ENCODE measurements around the gene FSTL5. TPM values are rescaled to one million over a fixed set of nuclear protein-coding genes. Genes with fewer than 3 reads are reported as not detected.

FSTL5 gene
- total and polyA plus RNA-seq, 2 donors (not counting 3 experiments of a cell fraction or from before 2014, with no cell fraction given): 1.3 to 1.9 TPM

DNA sequence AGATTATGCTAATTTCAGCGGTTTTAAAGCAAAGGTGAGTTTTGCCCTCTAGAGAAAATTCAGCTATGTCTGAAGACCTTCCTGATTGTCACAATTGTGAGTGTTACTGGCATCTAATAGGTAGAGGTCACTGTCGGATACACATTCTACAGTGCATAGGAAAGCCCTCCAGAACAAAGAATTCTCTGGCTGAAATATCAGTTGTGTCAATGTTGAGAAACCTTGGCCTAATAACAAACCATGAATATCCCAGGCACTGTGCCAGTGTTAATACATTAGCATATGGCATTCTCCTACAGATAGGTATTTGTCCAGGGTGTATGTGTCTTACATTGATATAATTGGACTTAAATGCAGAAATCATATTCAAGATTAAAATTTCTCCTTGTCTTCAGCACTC, 294.3 kb downstream of the FSTL5 start:
- TF ChIP-seq GATA2 (IDR thresholded peaks at IDR 0.05; ENCODE audit: insufficient read depth, insufficient read length, low read depth, low read length) (no peak), POLR2AphosphoS5 (IDR thresholded peaks at IDR 0.05; ENCODE audit: insufficient read depth, low read depth, low read length) (no peak), JUN (IDR thresholded peaks at IDR 0.05; ENCODE audit: borderline replicate concordance, insufficient read depth, insufficient read length, low read depth) (no peak), POLR2A (IDR thresholded peaks at IDR 0.05; ENCODE audit: low read depth, low read length) (no peak), EZH2 (IDR thresholded peaks at IDR 0.05; ENCODE audit: borderline replicate concordance, low read depth, low read length, severe bottlenecking) (no peak), FOS (IDR thresholded peaks at IDR 0.05; ENCODE audit: borderline replicate concordance, insufficient read depth, low read length) (no peak), MYC (IDR thresholded peaks at IDR 0.05; ENCODE audit: low read depth, low read length) (no peak)
- TF ChIP-seq, protein P1, sequence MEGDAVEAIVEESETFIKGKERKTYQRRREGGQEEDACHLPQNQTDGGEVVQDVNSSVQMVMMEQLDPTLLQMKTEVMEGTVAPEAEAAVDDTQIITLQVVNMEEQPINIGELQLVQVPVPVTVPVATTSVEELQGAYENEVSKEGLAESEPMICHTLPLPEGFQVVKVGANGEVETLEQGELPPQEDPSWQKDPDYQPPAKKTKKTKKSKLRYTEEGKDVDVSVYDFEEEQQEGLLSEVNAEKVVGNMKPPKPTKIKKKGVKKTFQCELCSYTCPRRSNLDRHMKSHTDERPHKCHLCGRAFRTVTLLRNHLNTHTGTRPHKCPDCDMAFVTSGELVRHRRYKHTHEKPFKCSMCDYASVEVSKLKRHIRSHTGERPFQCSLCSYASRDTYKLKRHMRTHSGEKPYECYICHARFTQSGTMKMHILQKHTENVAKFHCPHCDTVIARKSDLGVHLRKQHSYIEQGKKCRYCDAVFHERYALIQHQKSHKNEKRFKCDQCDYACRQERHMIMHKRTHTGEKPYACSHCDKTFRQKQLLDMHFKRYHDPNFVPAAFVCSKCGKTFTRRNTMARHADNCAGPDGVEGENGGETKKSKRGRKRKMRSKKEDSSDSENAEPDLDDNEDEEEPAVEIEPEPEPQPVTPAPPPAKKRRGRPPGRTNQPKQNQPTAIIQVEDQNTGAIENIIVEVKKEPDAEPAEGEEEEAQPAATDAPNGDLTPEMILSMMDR (IDR thresholded peaks at IDR 0.05; ENCODE audit: extremely low read depth in 1 of 2, insufficient read depth in 1 of 2, low read depth in 1 of 2, low read length in 2 of 2): no peak
- TF ChIP-seq, protein P2, sequence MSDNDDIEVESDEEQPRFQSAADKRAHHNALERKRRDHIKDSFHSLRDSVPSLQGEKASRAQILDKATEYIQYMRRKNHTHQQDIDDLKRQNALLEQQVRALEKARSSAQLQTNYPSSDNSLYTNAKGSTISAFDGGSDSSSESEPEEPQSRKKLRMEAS (IDR thresholded peaks at IDR 0.05; ENCODE audit: insufficient read depth, insufficient read length): no peak
- ChIA-PET POLR2A (no interaction called here), CTCF (no interaction called here)
- dilution Hi-C loops (cut with MboI; ENCODE audit: extremely low pct_ligation_motif_present, low sequenced_read_pairs): no loop called here
- no peaks in the 10 kb centered on the region for H3K9me3 ChIP-seq (replicated peaks; ENCODE audit: control insufficient read depth, insufficient read depth, low read length)
- no peaks in the 10 kb centered on the region for H3K36me3 ChIP-seq (ENCODE audit: control insufficient read depth in 2 of 2, extremely low read depth in 1 of 2, insufficient read depth in 2 of 2, low read length in 2 of 2)
- no peaks in the 10 kb centered on the region for H3K9me1 ChIP-seq (replicated peaks; ENCODE audit: control insufficient read depth, extremely low read depth, insufficient read depth, low read length)
- no peak overlapping the region for H2AFZ ChIP-seq (ENCODE audit: low read depth, low read length)
- BruUV-seq (replicated peaks): no TSS peak
- H3K4me3 ChIP-seq (replicated peaks in 1 of 3; ENCODE audit: insufficient read depth in 1 of 3, low read depth in 1 of 3, low read length in 3 of 3): no peak overlapping the region
- intact Hi-C loops (cut with micrococcal nuclease): no loop called here
- DNase-seq (ENCODE audit: low read depth, low spot score) (no peak), FAIRE-seq (no peak)
- H3K27me3 ChIP-seq (ENCODE audit: control insufficient read depth in 2 of 2, insufficient read depth in 2 of 2, low read length in 2 of 2): no peaks in the 10 kb centered on the region
- no peaks in the 10 kb centered on the region for H3K79me2 ChIP-seq (ENCODE audit: control insufficient read depth, insufficient read depth, low read length)
- no peaks in the 10 kb centered on the region for H3K4me1 ChIP-seq (ENCODE audit: control insufficient read depth, extremely low read depth, insufficient read depth, low read length)
- no peak overlapping the region for H3K9ac ChIP-seq (replicated peaks; ENCODE audit: extremely low read depth, insufficient read depth, low read length)
- no peak overlapping the region for H3K4me2 ChIP-seq (ENCODE audit: insufficient read depth, low read length)
- no peaks in the 10 kb centered on the region for H4K20me1 ChIP-seq (replicated peaks; ENCODE audit: control insufficient read depth, extremely low read depth, insufficient read depth, low read length)
- H3K27ac ChIP-seq (ENCODE audit: insufficient read depth, low read depth, low read length): no peak overlapping the region

Measured in endothelial cell of umbilical vein (primary cell).